ENCODE measurements around the gene IGFLR1. TPM values are rescaled to one million over a fixed set of nuclear protein-coding genes. Genes with fewer than 3 reads are reported as not detected.

The IGFLR1 gene
- total RNA-seq, 1 donor from 2014 or later, result 15.3 TPM

- no peak for TF ChIP-seq CTCF (conservative IDR thresholded peaks at IDR 0.05; ENCODE audit: low read depth, low read length)
- DNase-seq (ENCODE audit: low read depth), result no peak
- H3K4me3 ChIP-seq (ENCODE audit: low read depth, low read length), result no peak overlapping the region
Measured at GRCh38 chr19:35731779-35732405, 10.4 kb downstream of the IGFLR1 start.

GRCh38 chr19:35731353-35731752 lies 10.9 kb downstream of the IGFLR1 start:
- TF ChIP-seq CTCF (conservative IDR thresholded peaks at IDR 0.05; ENCODE audit: low read depth, low read length), result no peak
- H3K4me3 ChIP-seq (ENCODE audit: low read depth, low read length), result no peak overlapping the region
- no peak for DNase-seq (ENCODE audit: low read depth)

- TF ChIP-seq CTCF (conservative IDR thresholded peaks at IDR 0.05; ENCODE audit: low read depth, low read length), result no peak
- no peak for DNase-seq (ENCODE audit: low read depth)
Measured at GRCh38 chr19:35730326-35730725, 11.9 kb downstream of the IGFLR1 start.

GRCh38 chr19:35729763-35730162 lies 12.5 kb downstream of the IGFLR1 start:
- no peak overlapping the region for H3K4me3 ChIP-seq (ENCODE audit: low read depth, low read length)
- no peak for DNase-seq (ENCODE audit: low read depth)
- TF ChIP-seq CTCF (conservative IDR thresholded peaks at IDR 0.05; ENCODE audit: low read depth, low read length), result no peak

More at GRCh38 chr19:35730326-35730725, 11.9 kb downstream of the IGFLR1 start:
- no peak overlapping the region for H3K4me3 ChIP-seq (ENCODE audit: low read depth, low read length)

- H3K4me3 ChIP-seq (ENCODE audit: low read depth, low read length), result no peak overlapping the region
- no peak for TF ChIP-seq CTCF (conservative IDR thresholded peaks at IDR 0.05; ENCODE audit: low read depth, low read length)
- no peak for DNase-seq (ENCODE audit: low read depth)
Measured at GRCh38 chr19:35729021-35729420, 13.2 kb downstream of the IGFLR1 start.

GRCh38 chr19:35727956-35728706 lies 14.1 kb downstream of the IGFLR1 start:
- no peak for DNase-seq (ENCODE audit: low read depth)
- no peak for TF ChIP-seq CTCF (conservative IDR thresholded peaks at IDR 0.05; ENCODE audit: low read depth, low read length)
- H3K4me3 ChIP-seq (ENCODE audit: low read depth, low read length), result no peak overlapping the region

Data from epithelial cell of proximal tubule (primary cell).